HEK293T (cell line): ENCODE measurements around the gene MRPL1.

Experiments
- CTCF ChIA-PET: fragments of 350-600 bp; formaldehyde crosslinking; extraction: SDS; loops from one replicate; lab custom pipeline; 2021; ENCODE audit warnings: antibody characterized with exemption, inconsistent platforms; lab: Yijun Ruan, JAX
- POLR2A ChIA-PET: fragments of 350-600 bp; formaldehyde crosslinking; extraction: SDS; loops from one replicate; lab custom pipeline; 2020; ENCODE audit warnings: antibody characterized with exemption, inconsistent platforms; lab: Yijun Ruan, JAX
- DNase-seq: peaks from one replicate; pipeline ENCODE4 v3.0.0; 2012; ENCODE audit warnings: mixed read lengths; ENCODE audit errors: extremely low spot score
- ARNT ChIP-seq: fragments of 450-650 bp; IDR thresholded peaks from 2 replicates; pipeline ENCODE4 v1.6.1; 2017; ENCODE audit warnings: mild to moderate bottlenecking
- BHLHE40 ChIP-seq: fragments of 450-650 bp; IDR thresholded peaks from 2 replicates; pipeline ENCODE4 v1.6.1; 2016; ENCODE audit warnings: mild to moderate bottlenecking, moderate library complexity, borderline replicate concordance
- CTBP1 ChIP-seq: fragments of 450-650 bp; IDR thresholded peaks from 2 replicates; pipeline ENCODE4 v1.6.1; 2016; ENCODE audit warnings: borderline replicate concordance
- ELF4 ChIP-seq: fragments of 450-650 bp; IDR thresholded peaks from 2 replicates; pipeline ENCODE4 v1.6.1; 2017; ENCODE audit warnings: antibody characterized with exemption
- FOXA1 ChIP-seq: fragments of 450-650 bp; IDR thresholded peaks from 2 replicates; pipeline ENCODE4 v1.6.1; 2016; ENCODE audit warnings: mild to moderate bottlenecking
- FOXK2 ChIP-seq: fragments of 450-650 bp; IDR thresholded peaks from 2 replicates; pipeline ENCODE4 v1.6.1; 2016; ENCODE audit warnings: mild to moderate bottlenecking
- FOXM1 ChIP-seq: fragments of 450-650 bp; IDR thresholded peaks from 2 replicates; pipeline ENCODE4 v1.6.1; 2017; ENCODE audit warnings: mild to moderate bottlenecking, borderline replicate concordance
- HDGF ChIP-seq: fragments of 450-650 bp; IDR thresholded peaks from 2 replicates; pipeline ENCODE4 v1.6.1; 2017; ENCODE audit warnings: antibody characterized with exemption, borderline replicate concordance
- L3MBTL2 ChIP-seq: fragments of 450-650 bp; conservative IDR thresholded peaks from 2 replicates; pipeline ENCODE4 v1.6.1; 2016; ENCODE audit warnings: mild to moderate bottlenecking
- LEF1 ChIP-seq: fragments of 450-650 bp; IDR thresholded peaks from 2 replicates; pipeline ENCODE4 v1.6.1; 2017; ENCODE audit warnings: mild to moderate bottlenecking, borderline replicate concordance
- NFRKB ChIP-seq: fragments of 450-650 bp; IDR thresholded peaks from 2 replicates; pipeline ENCODE4 v1.6.1; 2016; ENCODE audit warnings: mild to moderate bottlenecking, moderate library complexity
- PKNOX1 ChIP-seq: fragments of 450-650 bp; IDR thresholded peaks from 2 replicates; pipeline ENCODE4 v1.6.1; 2016
- SP1 ChIP-seq: fragments of 450-650 bp; IDR thresholded peaks from 2 replicates; pipeline ENCODE4 v1.6.1; 2017
- SUZ12 ChIP-seq: fragments of 450-650 bp; IDR thresholded peaks from 2 replicates; pipeline ENCODE4 v1.6.1; 2016; ENCODE audit warnings: mild to moderate bottlenecking
- TARDBP ChIP-seq: fragments of 450-650 bp; IDR thresholded peaks from 2 replicates; pipeline ENCODE4 v1.6.1; 2016
- ZNF384 ChIP-seq: fragments of 450-650 bp; IDR thresholded peaks from 2 replicates; pipeline ENCODE4 v1.6.1; 2016

MRPL1 gene

GRCh38 chr4:77893451-77893850, 30.8 kb downstream of the MRPL1 start:
- CTCF ChIA-PET: interaction anchor here (0.7 kb wide), 1 partner anchor 292 kb away, joined by 3 read pairs; no protein-coding TSS in a partner anchor
- POLR2A ChIA-PET: no interaction called here
- no peak for DNase-seq
- no peak for TF ChIP-seq PKNOX1
- no peak for TF ChIP-seq NFRKB
- TF ChIP-seq FOXA1: no peak
- TF ChIP-seq L3MBTL2: no peak
- no peak for TF ChIP-seq ARNT
- no peak for TF ChIP-seq FOXM1
- TF ChIP-seq SUZ12: no peak
- no peak for TF ChIP-seq ELF4
- TF ChIP-seq SP1: no peak
- TF ChIP-seq ZNF384: no peak
- TF ChIP-seq TARDBP: no peak
- TF ChIP-seq BHLHE40: no peak
- no peak for TF ChIP-seq HDGF
- no peak for TF ChIP-seq FOXK2
- TF ChIP-seq LEF1: no peak
- TF ChIP-seq CTBP1: no peak

GRCh38 chr4:77899607-77900006, 37.0 kb downstream of the MRPL1 start:
- POLR2A ChIA-PET: no interaction called here
- CTCF ChIA-PET: no interaction called here
- no peak for DNase-seq
- TF ChIP-seq CTBP1 (no peak), LEF1 (no peak), FOXK2 (no peak), ZNF384 (no peak), HDGF (no peak), BHLHE40 (no peak), FOXM1 (no peak), SP1 (no peak), PKNOX1 (no peak), TARDBP (no peak), L3MBTL2 (no peak), FOXA1 (no peak)

- DNase-seq: no peak
- POLR2A ChIA-PET: no interaction called here
- CTCF ChIA-PET: no interaction called here
- no peak for TF ChIP-seq SP1
These were observed 40.6 kb downstream of the MRPL1 start for GRCh38 chr4:77903186-77903585.

GRCh38 chr4:77905651-77906263, 43.1 kb downstream of the MRPL1 start:
- CTCF ChIA-PET: no interaction called here
- DNase-seq: no peak
- POLR2A ChIA-PET: no interaction called here
- no peak for TF ChIP-seq L3MBTL2
- no peak for TF ChIP-seq TARDBP
- no peak for TF ChIP-seq NFRKB
- TF ChIP-seq ARNT: no peak
- no peak for TF ChIP-seq FOXK2
- TF ChIP-seq FOXM1: no peak
- TF ChIP-seq CTBP1: no peak
- TF ChIP-seq LEF1: no peak
- TF ChIP-seq PKNOX1: no peak
- no peak for TF ChIP-seq SUZ12
- TF ChIP-seq SP1: no peak
- no peak for TF ChIP-seq FOXA1
- TF ChIP-seq ELF4: no peak
- TF ChIP-seq HDGF: no peak
- no peak for TF ChIP-seq ZNF384
- TF ChIP-seq BHLHE40: no peak

- DNase-seq: no peak
- ChIA-PET CTCF (no interaction called here), POLR2A (no interaction called here)
- TF ChIP-seq NFRKB: no peak
- TF ChIP-seq SP1: no peak
- TF ChIP-seq CTBP1: no peak
- no peak for TF ChIP-seq BHLHE40
- no peak for TF ChIP-seq FOXK2
- no peak for TF ChIP-seq ZNF384
- no peak for TF ChIP-seq ELF4
- no peak for TF ChIP-seq ARNT
- no peak for TF ChIP-seq TARDBP
- no peak for TF ChIP-seq LEF1
- TF ChIP-seq SUZ12: no peak
- TF ChIP-seq PKNOX1: no peak
- TF ChIP-seq FOXA1: no peak
- no peak for TF ChIP-seq HDGF
- no peak for TF ChIP-seq FOXM1
- no peak for TF ChIP-seq L3MBTL2
These were observed 48.0 kb downstream of the MRPL1 start for GRCh38 chr4:77910676-77911075.

GRCh38 chr4:77911091-77911490, 48.5 kb downstream of the MRPL1 start:
- POLR2A ChIA-PET: no interaction called here

More at GRCh38 chr4:77911091-77911490, 48.5 kb downstream of the MRPL1 start:
- DNase-seq: no peak
- CTCF ChIA-PET: no interaction called here
- TF ChIP-seq SUZ12: no peak
